NAMALWA (cell line): ENCODE data around the gene ABCC3.

Experiments
- DNase-seq: peaks from one replicate; pipeline ENCODE4 v3.0.0-alpha.2; 2015; ENCODE audit warnings: low spot score

The ABCC3 gene

DNA sequence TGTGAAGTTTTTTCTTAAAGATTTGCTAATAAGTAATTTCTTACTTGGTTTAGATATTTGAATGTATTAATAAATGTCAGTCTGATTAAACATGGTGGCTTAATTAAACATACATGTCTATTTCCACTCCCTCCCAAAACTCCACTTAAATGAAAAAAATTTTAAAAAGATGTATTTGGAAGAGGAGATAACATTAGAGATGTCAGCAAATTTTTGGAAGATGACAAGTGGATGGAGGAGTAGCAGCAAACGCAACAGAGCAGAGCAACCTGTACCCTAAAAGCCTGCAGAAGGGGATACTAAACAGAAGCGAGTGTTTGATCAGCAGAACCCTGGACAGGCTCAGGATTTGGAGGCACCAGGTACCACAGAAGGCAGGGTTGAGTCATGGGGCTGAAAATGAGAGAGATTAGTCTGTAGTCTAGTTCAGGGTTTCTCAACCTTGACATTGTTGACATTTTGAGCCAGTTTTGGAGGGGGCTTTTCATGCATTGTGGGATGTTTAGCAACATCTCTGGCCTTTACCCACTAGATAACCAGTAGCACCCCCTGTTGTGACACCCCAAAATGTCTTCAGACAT is 102.5 kb downstream of the ABCC3 start:
- DNase-seq: no peak

DNA sequence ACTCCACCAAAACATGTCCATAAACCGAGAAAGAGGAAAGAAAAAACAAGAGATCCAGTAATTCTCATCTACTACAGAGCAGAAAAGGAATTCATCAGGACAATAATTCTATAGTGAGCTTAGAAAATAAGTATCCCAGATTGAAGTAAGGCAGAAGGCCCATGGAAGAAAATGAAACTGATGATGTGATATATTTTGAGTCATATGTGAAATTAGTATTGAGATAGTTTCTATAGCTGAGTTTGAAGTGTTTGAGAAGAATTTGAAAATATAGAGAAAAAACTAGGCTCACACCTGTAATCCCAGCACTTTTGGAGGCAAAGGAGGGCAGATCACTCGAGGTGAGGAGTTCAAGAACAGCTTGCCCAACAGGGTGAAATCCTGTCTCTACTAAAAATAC is 104.4 kb downstream of the ABCC3 start:
- no peak for DNase-seq
